H1 (cell line): ENCODE data around the gene GREB1. TPM values are rescaled to one million over a fixed set of nuclear protein-coding genes. Genes with fewer than 3 reads are reported as not detected.

ENCODE experiments used
- RAD21 ChIP-seq, 2 experiments: IDR thresholded peaks in 1 of 2; conservative IDR thresholded peaks in 1 of 2; 2 replicates each; pipeline ENCODE4 v1.6.1; 2011; ENCODE audit warnings: low read depth in 2 of 2, low read length in 2 of 2, improper control_type of control experiment in 1 of 2, inconsistent platforms in 1 of 2, mild to moderate bottlenecking in 1 of 2, moderate library complexity in 1 of 2
- RNF2 ChIP-seq: fragments of 200-900, 300-1000 bp; sonication (generic); IDR thresholded peaks from 2 replicates; pipeline ENCODE4 v1.7.1; 2016; ENCODE audit warnings: borderline replicate concordance, low read depth, mild to moderate bottlenecking, antibody characterized with exemption, low read length; ENCODE audit not compliant: poor library complexity, severe bottlenecking; ENCODE audit errors: missing control alignments
- SIRT6 ChIP-seq: IDR thresholded peaks from one replicate; pipeline ENCODE4 v1.7.1; 2012; ENCODE audit warnings: low read length, inconsistent platforms
- TAF1 ChIP-seq: IDR thresholded peaks from 2 replicates; pipeline ENCODE4 v1.6.1; 2011; ENCODE audit warnings: mild to moderate bottlenecking, low read depth, low read length
- polyA plus RNA-seq, 7 experiments: library from polyadenylated mRNA; depleted of rRNA in 3 of 7; stranded (reverse) in 5 of 7; unstranded in 2 of 7; fragments of >200 nt in 5 of 7; fragments of 200-250 nt in 2 of 7; gene quantifications; 1 replicate in 5 of 7; 2 replicates in 1 of 7; 4 replicates in 1 of 7; pipeline versions ENCODE4 v1.2.1 to v1.2.3, GENCODE V29; 2011 to 2013; ENCODE audit warnings: missing spikeins in 2 of 7, mixed read lengths in 2 of 7
- total RNA-seq: library from RNA; stranded (reverse); fragmentation: NEBNext Ultra II Directional; extraction: Animal tissue kit (Norgen Biotek cat#: 25700); gene quantifications from 2 replicates; pipeline ENCODE4 v1.2.1, GENCODE V29; 2021

GREB1 gene
- total and polyA plus RNA-seq, 2 of the 8 experiments (the other 6 are each of a cell fraction or from before 2014, with no cell fraction given), result 7.9 to 43.4 TPM

- no peak for TF ChIP-seq RNF2
- TF ChIP-seq SIRT6, result no peak
- no peak for TF ChIP-seq RAD21 (IDR thresholded peaks at IDR 0.05 in 1 of 2, conservative IDR thresholded peaks at IDR 0.05 in 1 of 2; ENCODE audit: low read depth in 2 of 2, low read length in 2 of 2)
- TF ChIP-seq TAF1, result no peak
Observed at GRCh38 chr2:11675423-11676112, 141.7 kb downstream of the GREB1 start (continued).
